Measurements from ENCODE around the gene RAD51B. TPM values are rescaled to one million over a fixed set of nuclear protein-coding genes. Genes with fewer than 3 reads are reported as not detected.

Gene RAD51B
- total RNA-seq, 1 experiment from 2014 or later, result 14.2 TPM

DNA sequence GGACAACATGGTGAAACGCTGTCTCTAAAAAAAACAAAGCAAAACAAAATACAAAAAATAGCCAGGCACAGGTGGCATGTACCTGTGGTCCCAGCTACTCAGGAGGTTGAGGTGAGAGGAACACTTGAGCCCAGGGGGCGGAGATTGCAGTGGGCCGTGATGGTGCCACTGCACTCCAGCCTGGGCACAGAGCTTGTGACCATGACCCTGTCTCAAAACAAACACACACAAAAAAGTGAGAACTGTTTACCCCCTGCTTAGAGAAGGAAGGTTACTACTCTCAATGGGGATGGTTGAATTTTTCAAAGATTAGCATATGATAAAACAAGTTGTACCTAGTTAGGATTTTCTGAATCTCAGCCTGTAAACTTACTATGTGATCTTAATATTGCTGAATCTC is 905.3 kb downstream of the RAD51B start (continued):
- no peak for TF ChIP-seq ZNF396 (CRISPR knock-in tag; IDR thresholded peaks at IDR 0.05; ENCODE audit: borderline replicate concordance)

DNA sequence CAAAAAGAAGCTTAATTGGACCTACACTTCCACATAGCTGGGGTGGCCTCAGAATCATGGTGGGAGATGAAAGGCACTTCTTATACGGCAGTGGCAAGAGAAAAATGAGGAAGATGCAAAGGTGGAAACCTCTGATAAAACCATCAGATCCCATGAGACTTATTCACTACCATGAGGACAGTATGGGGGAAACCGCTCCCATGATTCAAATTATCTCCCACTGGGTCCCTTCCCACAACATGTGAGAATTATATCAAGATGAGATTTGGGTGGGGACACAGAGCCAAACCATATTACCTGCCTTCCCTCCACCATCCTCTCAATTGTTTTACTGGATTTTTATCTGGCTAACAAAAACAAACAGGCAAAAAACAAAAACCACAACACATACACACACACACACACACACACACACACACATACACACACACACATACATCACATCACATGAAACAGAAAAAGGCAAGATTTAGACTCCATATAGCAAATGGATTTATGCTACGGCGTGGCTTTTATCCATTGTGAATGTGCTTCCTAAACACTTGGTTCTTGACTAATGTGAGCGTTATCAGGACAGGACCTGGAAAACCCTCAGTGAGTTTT is 906.6 kb downstream of the RAD51B start:
- TF ChIP-seq ZNF671 (CRISPR knock-in tag; IDR thresholded peaks at IDR 0.05) (no peak), PRRX2 (CRISPR knock-in tag; IDR thresholded peaks at IDR 0.05) (no peak), TP53 (CRISPR knock-in tag; IDR thresholded peaks at IDR 0.05) (no peak), JAZF1 (CRISPR knock-in tag; IDR thresholded peaks at IDR 0.05) (no peak), CBFB (CRISPR knock-in tag; IDR thresholded peaks at IDR 0.05; ENCODE audit: low read depth) (no peak), ZNF317 (CRISPR knock-in tag; IDR thresholded peaks at IDR 0.05; ENCODE audit: borderline replicate concordance, low read depth) (no peak), SOX15 (CRISPR knock-in tag; IDR thresholded peaks at IDR 0.05) (no peak), ATF1 (CRISPR knock-in tag; IDR thresholded peaks at IDR 0.05) (no peak), ZNF219 (CRISPR knock-in tag; IDR thresholded peaks at IDR 0.05; ENCODE audit: borderline replicate concordance) (no peak), ZNF232 (CRISPR knock-in tag; IDR thresholded peaks at IDR 0.05) (no peak), FOXJ3 (CRISPR knock-in tag; IDR thresholded peaks at IDR 0.05; ENCODE audit: borderline replicate concordance) (no peak), SMAD4 (CRISPR knock-in tag; IDR thresholded peaks at IDR 0.05) (no peak), NFE2L1 (CRISPR knock-in tag; IDR thresholded peaks at IDR 0.05) (no peak)
- TF ChIP-seq, protein P1, sequence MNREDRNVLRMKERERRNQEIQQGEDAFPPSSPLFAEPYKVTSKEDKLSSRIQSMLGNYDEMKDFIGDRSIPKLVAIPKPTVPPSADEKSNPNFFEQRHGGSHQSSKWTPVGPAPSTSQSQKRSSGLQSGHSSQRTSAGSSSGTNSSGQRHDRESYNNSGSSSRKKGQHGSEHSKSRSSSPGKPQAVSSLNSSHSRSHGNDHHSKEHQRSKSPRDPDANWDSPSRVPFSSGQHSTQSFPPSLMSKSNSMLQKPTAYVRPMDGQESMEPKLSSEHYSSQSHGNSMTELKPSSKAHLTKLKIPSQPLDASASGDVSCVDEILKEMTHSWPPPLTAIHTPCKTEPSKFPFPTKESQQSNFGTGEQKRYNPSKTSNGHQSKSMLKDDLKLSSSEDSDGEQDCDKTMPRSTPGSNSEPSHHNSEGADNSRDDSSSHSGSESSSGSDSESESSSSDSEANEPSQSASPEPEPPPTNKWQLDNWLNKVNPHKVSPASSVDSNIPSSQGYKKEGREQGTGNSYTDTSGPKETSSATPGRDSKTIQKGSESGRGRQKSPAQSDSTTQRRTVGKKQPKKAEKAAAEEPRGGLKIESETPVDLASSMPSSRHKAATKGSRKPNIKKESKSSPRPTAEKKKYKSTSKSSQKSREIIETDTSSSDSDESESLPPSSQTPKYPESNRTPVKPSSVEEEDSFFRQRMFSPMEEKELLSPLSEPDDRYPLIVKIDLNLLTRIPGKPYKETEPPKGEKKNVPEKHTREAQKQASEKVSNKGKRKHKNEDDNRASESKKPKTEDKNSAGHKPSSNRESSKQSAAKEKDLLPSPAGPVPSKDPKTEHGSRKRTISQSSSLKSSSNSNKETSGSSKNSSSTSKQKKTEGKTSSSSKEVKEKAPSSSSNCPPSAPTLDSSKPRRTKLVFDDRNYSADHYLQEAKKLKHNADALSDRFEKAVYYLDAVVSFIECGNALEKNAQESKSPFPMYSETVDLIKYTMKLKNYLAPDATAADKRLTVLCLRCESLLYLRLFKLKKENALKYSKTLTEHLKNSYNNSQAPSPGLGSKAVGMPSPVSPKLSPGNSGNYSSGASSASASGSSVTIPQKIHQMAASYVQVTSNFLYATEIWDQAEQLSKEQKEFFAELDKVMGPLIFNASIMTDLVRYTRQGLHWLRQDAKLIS (CRISPR knock-in tag; IDR thresholded peaks at IDR 0.05; ENCODE audit: borderline replicate concordance), result no peak
- TF ChIP-seq, protein P2, sequence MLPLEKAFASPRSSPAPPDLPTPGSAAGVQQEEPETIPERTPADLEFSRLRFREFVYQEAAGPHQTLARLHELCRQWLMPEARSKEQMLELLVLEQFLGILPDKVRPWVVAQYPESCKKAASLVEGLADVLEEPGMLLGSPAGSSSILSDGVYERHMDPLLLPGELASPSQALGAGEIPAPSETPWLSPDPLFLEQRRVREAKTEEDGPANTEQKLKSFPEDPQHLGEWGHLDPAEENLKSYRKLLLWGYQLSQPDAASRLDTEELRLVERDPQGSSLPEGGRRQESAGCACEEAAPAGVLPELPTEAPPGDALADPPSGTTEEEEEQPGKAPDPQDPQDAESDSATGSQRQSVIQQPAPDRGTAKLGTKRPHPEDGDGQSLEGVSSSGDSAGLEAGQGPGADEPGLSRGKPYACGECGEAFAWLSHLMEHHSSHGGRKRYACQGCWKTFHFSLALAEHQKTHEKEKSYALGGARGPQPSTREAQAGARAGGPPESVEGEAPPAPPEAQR (CRISPR knock-in tag; IDR thresholded peaks at IDR 0.05), result no peak
- TF ChIP-seq, protein P3, sequence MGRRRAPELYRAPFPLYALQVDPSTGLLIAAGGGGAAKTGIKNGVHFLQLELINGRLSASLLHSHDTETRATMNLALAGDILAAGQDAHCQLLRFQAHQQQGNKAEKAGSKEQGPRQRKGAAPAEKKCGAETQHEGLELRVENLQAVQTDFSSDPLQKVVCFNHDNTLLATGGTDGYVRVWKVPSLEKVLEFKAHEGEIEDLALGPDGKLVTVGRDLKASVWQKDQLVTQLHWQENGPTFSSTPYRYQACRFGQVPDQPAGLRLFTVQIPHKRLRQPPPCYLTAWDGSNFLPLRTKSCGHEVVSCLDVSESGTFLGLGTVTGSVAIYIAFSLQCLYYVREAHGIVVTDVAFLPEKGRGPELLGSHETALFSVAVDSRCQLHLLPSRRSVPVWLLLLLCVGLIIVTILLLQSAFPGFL (CRISPR knock-in tag; IDR thresholded peaks at IDR 0.05; ENCODE audit: borderline replicate concordance), result no peak
- TF ChIP-seq, protein P4, sequence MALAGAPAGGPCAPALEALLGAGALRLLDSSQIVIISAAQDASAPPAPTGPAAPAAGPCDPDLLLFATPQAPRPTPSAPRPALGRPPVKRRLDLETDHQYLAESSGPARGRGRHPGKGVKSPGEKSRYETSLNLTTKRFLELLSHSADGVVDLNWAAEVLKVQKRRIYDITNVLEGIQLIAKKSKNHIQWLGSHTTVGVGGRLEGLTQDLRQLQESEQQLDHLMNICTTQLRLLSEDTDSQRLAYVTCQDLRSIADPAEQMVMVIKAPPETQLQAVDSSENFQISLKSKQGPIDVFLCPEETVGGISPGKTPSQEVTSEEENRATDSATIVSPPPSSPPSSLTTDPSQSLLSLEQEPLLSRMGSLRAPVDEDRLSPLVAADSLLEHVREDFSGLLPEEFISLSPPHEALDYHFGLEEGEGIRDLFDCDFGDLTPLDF (CRISPR knock-in tag; IDR thresholded peaks at IDR 0.05), result no peak
- TF ChIP-seq, protein P5, sequence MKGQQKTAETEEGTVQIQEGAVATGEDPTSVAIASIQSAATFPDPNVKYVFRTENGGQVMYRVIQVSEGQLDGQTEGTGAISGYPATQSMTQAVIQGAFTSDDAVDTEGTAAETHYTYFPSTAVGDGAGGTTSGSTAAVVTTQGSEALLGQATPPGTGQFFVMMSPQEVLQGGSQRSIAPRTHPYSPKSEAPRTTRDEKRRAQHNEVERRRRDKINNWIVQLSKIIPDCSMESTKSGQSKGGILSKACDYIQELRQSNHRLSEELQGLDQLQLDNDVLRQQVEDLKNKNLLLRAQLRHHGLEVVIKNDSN (CRISPR knock-in tag; IDR thresholded peaks at IDR 0.05), result no peak
- TF ChIP-seq, protein P6, sequence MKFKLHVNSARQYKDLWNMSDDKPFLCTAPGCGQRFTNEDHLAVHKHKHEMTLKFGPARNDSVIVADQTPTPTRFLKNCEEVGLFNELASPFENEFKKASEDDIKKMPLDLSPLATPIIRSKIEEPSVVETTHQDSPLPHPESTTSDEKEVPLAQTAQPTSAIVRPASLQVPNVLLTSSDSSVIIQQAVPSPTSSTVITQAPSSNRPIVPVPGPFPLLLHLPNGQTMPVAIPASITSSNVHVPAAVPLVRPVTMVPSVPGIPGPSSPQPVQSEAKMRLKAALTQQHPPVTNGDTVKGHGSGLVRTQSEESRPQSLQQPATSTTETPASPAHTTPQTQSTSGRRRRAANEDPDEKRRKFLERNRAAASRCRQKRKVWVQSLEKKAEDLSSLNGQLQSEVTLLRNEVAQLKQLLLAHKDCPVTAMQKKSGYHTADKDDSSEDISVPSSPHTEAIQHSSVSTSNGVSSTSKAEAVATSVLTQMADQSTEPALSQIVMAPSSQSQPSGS (CRISPR knock-in tag; IDR thresholded peaks at IDR 0.05; ENCODE audit: borderline replicate concordance, low read depth), result no peak
- TF ChIP-seq, protein P7, sequence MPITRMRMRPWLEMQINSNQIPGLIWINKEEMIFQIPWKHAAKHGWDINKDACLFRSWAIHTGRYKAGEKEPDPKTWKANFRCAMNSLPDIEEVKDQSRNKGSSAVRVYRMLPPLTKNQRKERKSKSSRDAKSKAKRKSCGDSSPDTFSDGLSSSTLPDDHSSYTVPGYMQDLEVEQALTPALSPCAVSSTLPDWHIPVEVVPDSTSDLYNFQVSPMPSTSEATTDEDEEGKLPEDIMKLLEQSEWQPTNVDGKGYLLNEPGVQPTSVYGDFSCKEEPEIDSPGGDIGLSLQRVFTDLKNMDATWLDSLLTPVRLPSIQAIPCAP (CRISPR knock-in tag; IDR thresholded peaks at IDR 0.05), result no peak
- ATAC-seq, result no peak
- no peak for DNase-seq (ENCODE audit: low spot score)
- CTCF ChIA-PET, result no interaction called here
- peaks cover 3% of the 10 kb centered on the region; the same call in 1 of the 2 replicates for H3K9me3 Mint-ChIP-seq
- POLR2A ChIA-PET, result no interaction called here
- H3K4me1 Mint-ChIP-seq, result peaks cover 28% of the 10 kb centered on the region
- no peak overlapping the region for H3K27ac Mint-ChIP-seq
- H3K4me3 Mint-ChIP-seq, result no peak overlapping the region
- H3K27me3 Mint-ChIP-seq (ENCODE audit: low read depth), result peaks cover 4% of the 10 kb centered on the region
- no peaks in the 10 kb centered on the region for H3K36me3 Mint-ChIP-seq
